Mesenchymal stem cell (in vitro differentiated cells and primary cell): Measurements from ENCODE around the gene SLC7A4.

Source experiments
- DNase-seq: peaks from one replicate; pipeline ENCODE4 v3.0.0-alpha.2; 2013
- H2AFZ ChIP-seq: one replicate; pipeline ENCODE4 v1.6.1; 2013; ENCODE audit warnings: low read depth, mild to moderate bottlenecking, control low read depth, inconsistent platforms, low read length, moderate library complexity
- H2AK5ac ChIP-seq: 2 replicates; pipeline ENCODE4 v1.6.1; 2013; ENCODE audit warnings: low read length, moderate library complexity, mild to moderate bottlenecking, inconsistent platforms; ENCODE audit not compliant: severe bottlenecking
- H2BK120ac ChIP-seq: one replicate; pipeline ENCODE4 v1.6.1; 2013; ENCODE audit warnings: low read depth, mild to moderate bottlenecking, inconsistent platforms, low read length, moderate library complexity
- H2BK12ac ChIP-seq, 2 experiments: one replicate each; pipeline ENCODE4 v1.6.1; 2013; ENCODE audit warnings: inconsistent platforms in 2 of 2, low read length in 2 of 2, mild to moderate bottlenecking in 2 of 2, moderate library complexity in 2 of 2, control low read depth in 1 of 2
- H2BK15ac ChIP-seq: one replicate; pipeline ENCODE4 v1.6.1; 2013; ENCODE audit warnings: mild to moderate bottlenecking, low read depth, inconsistent platforms; ENCODE audit not compliant: poor library complexity, severe bottlenecking
- H2BK5ac ChIP-seq: 2 replicates; pipeline ENCODE4 v1.6.1; 2013; ENCODE audit warnings: low read depth, mild to moderate bottlenecking, low read length, control low read depth, inconsistent platforms; ENCODE audit not compliant: poor library complexity, severe bottlenecking
- H3K14ac ChIP-seq, 2 experiments: one replicate each; pipeline ENCODE4 v1.6.1; 2013; ENCODE audit warnings: inconsistent platforms in 2 of 2, low read length in 2 of 2, control low read depth in 1 of 2, mild to moderate bottlenecking in 1 of 2, moderate library complexity in 1 of 2
- H3K18ac ChIP-seq, 2 experiments: one replicate each; pipeline ENCODE4 v1.6.1; 2013; ENCODE audit warnings: inconsistent platforms in 2 of 2, low read length in 2 of 2, control low read depth in 1 of 2, low read depth in 1 of 2, mild to moderate bottlenecking in 1 of 2
- H3K23ac ChIP-seq, 2 experiments: one replicate each; pipeline ENCODE4 v1.6.1; 2013; ENCODE audit warnings: inconsistent platforms in 2 of 2, low read length in 2 of 2, mild to moderate bottlenecking in 2 of 2, moderate library complexity in 2 of 2, control low read depth in 1 of 2
- H3K27ac ChIP-seq: 2 replicates; pipeline ENCODE4 v1.5.1; 2013; ENCODE audit warnings: mild to moderate bottlenecking, moderate library complexity, low read length, control low read depth, inconsistent platforms; ENCODE audit not compliant: poor library complexity, severe bottlenecking
- H3K27me3 ChIP-seq, 2 experiments: 2 replicates each; pipeline versions ENCODE4 v1.6.1 to v1.7.0; 2013; ENCODE audit warnings: low read length in 2 of 2, mild to moderate bottlenecking in 2 of 2, moderate library complexity in 2 of 2, control low read depth in 1 of 2, inconsistent platforms in 1 of 2; ENCODE audit not compliant: control insufficient read depth in 1 of 2, insufficient read depth in 1 of 2
- H3K36me3 ChIP-seq, 2 experiments: 2 replicates each; pipeline versions ENCODE4 v1.6.1 to v1.7.0; 2013; ENCODE audit warnings: low read length in 2 of 2, control low read depth in 1 of 2, inconsistent platforms in 1 of 2, low read depth in 1 of 2, mild to moderate bottlenecking in 1 of 2; ENCODE audit not compliant: insufficient read depth in 2 of 2, control insufficient read depth in 1 of 2
- H3K4ac ChIP-seq, 2 experiments: one replicate each; pipeline ENCODE4 v1.6.1; 2013; ENCODE audit warnings: inconsistent platforms in 2 of 2, low read length in 2 of 2, mild to moderate bottlenecking in 2 of 2, moderate library complexity in 2 of 2, control low read depth in 1 of 2, low read depth in 1 of 2
- H3K4me1 ChIP-seq: 2 replicates; pipeline ENCODE4 v1.6.1; 2013; ENCODE audit warnings: low read depth, low read length, control low read depth; ENCODE audit not compliant: control insufficient read depth, insufficient read depth
- H3K4me2 ChIP-seq: 2 replicates; pipeline ENCODE4 v1.6.1; 2013; ENCODE audit warnings: low read length, mild to moderate bottlenecking, inconsistent platforms; ENCODE audit not compliant: poor library complexity, severe bottlenecking
- H3K4me3 ChIP-seq, 2 experiments: 2 replicates each; pipeline versions ENCODE4 v1.5.1 to v1.7.0; 2013; ENCODE audit warnings: low read length in 2 of 2, mild to moderate bottlenecking in 2 of 2, control low read depth in 1 of 2, low read depth in 1 of 2; ENCODE audit not compliant: insufficient read depth in 1 of 2
- H3K79me1 ChIP-seq: replicated peaks from 2 replicates; pipeline ENCODE4 v1.6.1; 2013; ENCODE audit warnings: mild to moderate bottlenecking, control low read depth, low read length, inconsistent platforms; ENCODE audit not compliant: poor library complexity, severe bottlenecking
- H3K9ac ChIP-seq: 2 replicates; pipeline ENCODE4 v1.7.0; 2013; ENCODE audit warnings: mild to moderate bottlenecking, low read length, moderate library complexity
- H3K9me3 ChIP-seq: 2 replicates; pipeline ENCODE4 v1.7.0; 2013; ENCODE audit warnings: mild to moderate bottlenecking, low read length; ENCODE audit not compliant: control insufficient read depth
- H4K8ac ChIP-seq: one replicate; pipeline ENCODE4 v1.6.1; 2013; ENCODE audit warnings: inconsistent platforms, mild to moderate bottlenecking, low read length, moderate library complexity
- H4K91ac ChIP-seq: one replicate; pipeline ENCODE4 v1.6.1; 2013; ENCODE audit warnings: mild to moderate bottlenecking, low read length, inconsistent platforms
- WGBS: methylation state at CpG from one replicate; pipeline ENCODE4 v1.1.7; 2013; ENCODE audit warnings: mixed read lengths; 5-methylcytosine and 5-hydroxymethylcytosine counted together

SLC7A4 gene

GRCh38 chr22:21018314-21018713 is 14.0 kb downstream of the SLC7A4 start:
- Histone ChIP-seq H2BK5ac (no peak overlapping the region), H3K23ac (no peak overlapping the region), H2AFZ (no peak overlapping the region), H3K4ac (no peak overlapping the region), H4K91ac (no peak overlapping the region), H3K36me3 (no peaks in the 10 kb centered on the region), H2BK15ac (no peak overlapping the region), H3K4me2 (no peak overlapping the region), H3K4me3 (no peak overlapping the region), H2AK5ac (no peak overlapping the region), H3K79me1 (no peaks in the 10 kb centered on the region), H3K4me1 (peaks cover 24% of the 10 kb centered on the region), H4K8ac (no peak overlapping the region), H3K9ac (no peak overlapping the region), H3K18ac (no peak overlapping the region), H3K27me3 (peaks cover 0 to 22% of the 10 kb centered on the region in 2 experiments), H2BK12ac (no peak overlapping the region), H3K27ac (no peak overlapping the region), H2BK120ac (no peak overlapping the region), H3K9me3 (no peaks in the 10 kb centered on the region), H3K14ac (no peak overlapping the region)
- 94% methylated on average over 4 of the region's 4 CpGs for WGBS
- DNase-seq: no peak

- H3K27ac ChIP-seq: no peak overlapping the region
- H3K9me3 ChIP-seq: no peaks in the 10 kb centered on the region
- no peak overlapping the region for H2AK5ac ChIP-seq
- no peak overlapping the region for H3K9ac ChIP-seq
- H2BK15ac ChIP-seq: no peak overlapping the region
- H3K4ac ChIP-seq: peak overlapping the region in 1 of 2 experiments; percentile 44
- no peak for DNase-seq
- peaks cover 0 to 18% of the 10 kb centered on the region in 2 experiments for H3K27me3 ChIP-seq
- H3K4me3 ChIP-seq: no peak overlapping the region
- no peak overlapping the region for H3K18ac ChIP-seq
- peaks cover 27% of the 10 kb centered on the region for H3K4me1 ChIP-seq
- H2AFZ ChIP-seq: no peak overlapping the region
- peak overlapping the region in 1 of 2 experiments; percentile 46 for H3K23ac ChIP-seq
- H3K79me1 ChIP-seq: peaks cover 2% of the 10 kb centered on the region
- H4K91ac ChIP-seq: peak overlapping the region; percentile 52
- 91% methylated on average over 13 of the region's 13 CpGs for WGBS
- H2BK120ac ChIP-seq: no peak overlapping the region
- no peak overlapping the region for H2BK5ac ChIP-seq
- peak overlapping the region in 1 of 2 experiments; percentile 56 for H3K14ac ChIP-seq
- no peak overlapping the region for H3K4me2 ChIP-seq
- H4K8ac ChIP-seq: peak overlapping the region; percentile 45
- peaks cover 0 to 3% of the 10 kb centered on the region in 2 experiments for H3K36me3 ChIP-seq
- H2BK12ac ChIP-seq: peak overlapping the region; percentile 51 to 69
These were observed 15.5 kb downstream of the SLC7A4 start for GRCh38 chr22:21016644-21017420.

GRCh38 chr22:21015466-21016006 is 16.8 kb downstream of the SLC7A4 start:
- Histone ChIP-seq H2AK5ac (peak overlapping the region; percentile 68), H2BK15ac (no peak overlapping the region), H2AFZ (no peak overlapping the region), H3K4ac (peak overlapping the region; percentile 29 to 84), H3K9me3 (no peaks in the 10 kb centered on the region), H2BK5ac (no peak overlapping the region), H3K4me1 (peaks cover 27% of the 10 kb centered on the region), H2BK12ac (peak overlapping the region; percentile 59 to 70), H4K91ac (peak overlapping the region; percentile 60), H3K9ac (peak overlapping the region; percentile 2), H3K36me3 (peaks cover 0 to 3% of the 10 kb centered on the region in 2 experiments), H3K23ac (no peak overlapping the region), H3K4me2 (no peak overlapping the region), H3K14ac (peak overlapping the region in 1 of 2 experiments; percentile 4), H3K18ac (peak overlapping the region; percentile 94 to 98), H2BK120ac (peak overlapping the region; percentile 92), H3K4me3 (peak overlapping the region in 1 of 2 experiments; percentile 85), H3K27me3 (peaks cover 0 to 11% of the 10 kb centered on the region in 2 experiments), H4K8ac (peak overlapping the region; percentile 86), H3K79me1 (peaks cover 2% of the 10 kb centered on the region), H3K27ac (no peak overlapping the region)
- DNase-seq: no peak
- 64% methylated on average over 8 of the region's 10 CpGs for WGBS
